Measurements from ENCODE around the gene GJB2.

GRCh38 chr13:20171364-20171763, 21.4 kb downstream of the GJB2 start:
- no peak for TF ChIP-seq CTCF (conservative IDR thresholded peaks at IDR 0.05; ENCODE audit: low read depth in 2 of 2)
- TF ChIP-seq EZH2 (IDR thresholded peaks at IDR 0.05; ENCODE audit: low read depth, unreplicated experiment): no peak
- no peak for TF ChIP-seq POLR2AphosphoS5 (IDR thresholded peaks at IDR 0.05; ENCODE audit: low read depth)
- TF ChIP-seq NANOG (IDR thresholded peaks at IDR 0.05; ENCODE audit: borderline replicate concordance): no peak
- TF ChIP-seq STAT1 (IDR thresholded peaks at IDR 0.05; ENCODE audit: unreplicated experiment): no peak
- no peak for TF ChIP-seq CREB1 (CRISPR knock-in tag; IDR thresholded peaks at IDR 0.05; ENCODE audit: low read depth)
- TF ChIP-seq JUNB (IDR thresholded peaks at IDR 0.05; ENCODE audit: unreplicated experiment): no peak
- TF ChIP-seq, protein P1, sequence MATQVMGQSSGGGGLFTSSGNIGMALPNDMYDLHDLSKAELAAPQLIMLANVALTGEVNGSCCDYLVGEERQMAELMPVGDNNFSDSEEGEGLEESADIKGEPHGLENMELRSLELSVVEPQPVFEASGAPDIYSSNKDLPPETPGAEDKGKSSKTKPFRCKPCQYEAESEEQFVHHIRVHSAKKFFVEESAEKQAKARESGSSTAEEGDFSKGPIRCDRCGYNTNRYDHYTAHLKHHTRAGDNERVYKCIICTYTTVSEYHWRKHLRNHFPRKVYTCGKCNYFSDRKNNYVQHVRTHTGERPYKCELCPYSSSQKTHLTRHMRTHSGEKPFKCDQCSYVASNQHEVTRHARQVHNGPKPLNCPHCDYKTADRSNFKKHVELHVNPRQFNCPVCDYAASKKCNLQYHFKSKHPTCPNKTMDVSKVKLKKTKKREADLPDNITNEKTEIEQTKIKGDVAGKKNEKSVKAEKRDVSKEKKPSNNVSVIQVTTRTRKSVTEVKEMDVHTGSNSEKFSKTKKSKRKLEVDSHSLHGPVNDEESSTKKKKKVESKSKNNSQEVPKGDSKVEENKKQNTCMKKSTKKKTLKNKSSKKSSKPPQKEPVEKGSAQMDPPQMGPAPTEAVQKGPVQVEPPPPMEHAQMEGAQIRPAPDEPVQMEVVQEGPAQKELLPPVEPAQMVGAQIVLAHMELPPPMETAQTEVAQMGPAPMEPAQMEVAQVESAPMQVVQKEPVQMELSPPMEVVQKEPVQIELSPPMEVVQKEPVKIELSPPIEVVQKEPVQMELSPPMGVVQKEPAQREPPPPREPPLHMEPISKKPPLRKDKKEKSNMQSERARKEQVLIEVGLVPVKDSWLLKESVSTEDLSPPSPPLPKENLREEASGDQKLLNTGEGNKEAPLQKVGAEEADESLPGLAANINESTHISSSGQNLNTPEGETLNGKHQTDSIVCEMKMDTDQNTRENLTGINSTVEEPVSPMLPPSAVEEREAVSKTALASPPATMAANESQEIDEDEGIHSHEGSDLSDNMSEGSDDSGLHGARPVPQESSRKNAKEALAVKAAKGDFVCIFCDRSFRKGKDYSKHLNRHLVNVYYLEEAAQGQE (IDR thresholded peaks at IDR 0.05; ENCODE audit: unreplicated experiment): no peak
- TF ChIP-seq EZH2phosphoT487 (IDR thresholded peaks at IDR 0.05; ENCODE audit: unreplicated experiment): no peak
- TF ChIP-seq, protein P2, sequence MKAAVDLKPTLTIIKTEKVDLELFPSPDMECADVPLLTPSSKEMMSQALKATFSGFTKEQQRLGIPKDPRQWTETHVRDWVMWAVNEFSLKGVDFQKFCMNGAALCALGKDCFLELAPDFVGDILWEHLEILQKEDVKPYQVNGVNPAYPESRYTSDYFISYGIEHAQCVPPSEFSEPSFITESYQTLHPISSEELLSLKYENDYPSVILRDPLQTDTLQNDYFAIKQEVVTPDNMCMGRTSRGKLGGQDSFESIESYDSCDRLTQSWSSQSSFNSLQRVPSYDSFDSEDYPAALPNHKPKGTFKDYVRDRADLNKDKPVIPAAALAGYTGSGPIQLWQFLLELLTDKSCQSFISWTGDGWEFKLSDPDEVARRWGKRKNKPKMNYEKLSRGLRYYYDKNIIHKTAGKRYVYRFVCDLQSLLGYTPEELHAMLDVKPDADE (IDR thresholded peaks at IDR 0.05): no peak
- no peak for TF ChIP-seq ZNF331 (CRISPR knock-in tag; IDR thresholded peaks at IDR 0.05; ENCODE audit: low read depth)
- TF ChIP-seq ZNF114 (CRISPR knock-in tag; IDR thresholded peaks at IDR 0.05): no peak
